Measurements from ENCODE around the gene R3HCC1L.
A peak's percentile ranks its signal among the peaks of the same experiment; 100 is the strongest.

R3HCC1L gene

GRCh38 chr10:98134431-98135221 is at the start of gene R3HCC1L:
Gene R3HCC1L (plus strand): TSS chr10:98134657. CDS start chr10:98208115, 73,458 bp downstream.
- peak; percentile 63 for DNase-seq (ENCODE audit: low read depth, low spot score)

GRCh38 chr10:98085238-98085637 is 49.2 kb upstream of the R3HCC1L start:
- no peak for DNase-seq (ENCODE audit: low read depth, low spot score)

- DNase-seq (ENCODE audit: low read depth, low spot score) = no peak
These were observed 47.4 kb upstream of the R3HCC1L start for GRCh38 chr10:98086837-98087708.

GRCh38 chr10:98088186-98088971 is 46.1 kb upstream of the R3HCC1L start:
- DNase-seq (ENCODE audit: low read depth, low spot score) = no peak

GRCh38 chr10:98090822-98091221 is 43.6 kb upstream of the R3HCC1L start:
- no peak for DNase-seq (ENCODE audit: low read depth, low spot score)

- no peak for DNase-seq (ENCODE audit: low read depth, low spot score)
These were observed 38.1 kb upstream of the R3HCC1L start for GRCh38 chr10:98096316-98096715.

GRCh38 chr10:98096731-98097130 is 37.7 kb upstream of the R3HCC1L start:
- no peak for DNase-seq (ENCODE audit: low read depth, low spot score)

- no peak for DNase-seq (ENCODE audit: low read depth, low spot score)
These were observed 37.3 kb upstream of the R3HCC1L start for GRCh38 chr10:98097175-98097574.

- DNase-seq (ENCODE audit: low read depth, low spot score) = no peak
These were observed 36.8 kb upstream of the R3HCC1L start for GRCh38 chr10:98097616-98098015.

GRCh38 chr10:98098247-98098646 is 36.2 kb upstream of the R3HCC1L start:
- no peak for DNase-seq (ENCODE audit: low read depth, low spot score)

GRCh38 chr10:98100476-98100875 is 34.0 kb upstream of the R3HCC1L start:
- no peak for DNase-seq (ENCODE audit: low read depth, low spot score)

GRCh38 chr10:98101366-98101765 is 33.1 kb upstream of the R3HCC1L start:
- no peak for DNase-seq (ENCODE audit: low read depth, low spot score)

- no peak for DNase-seq (ENCODE audit: low read depth, low spot score)
These were observed 30.3 kb upstream of the R3HCC1L start for GRCh38 chr10:98104125-98104524.

- no peak for DNase-seq (ENCODE audit: low read depth, low spot score)
These were observed 27.9 kb upstream of the R3HCC1L start for GRCh38 chr10:98106531-98106930.

GRCh38 chr10:98107644-98108430 is 26.6 kb upstream of the R3HCC1L start:
- no peak for DNase-seq (ENCODE audit: low read depth, low spot score)

GRCh38 chr10:98110356-98110755 is 24.1 kb upstream of the R3HCC1L start:
- no peak for DNase-seq (ENCODE audit: low read depth, low spot score)

GRCh38 chr10:98115031-98115787 is 19.2 kb upstream of the R3HCC1L start:
- DNase-seq (ENCODE audit: low read depth, low spot score) = no peak

- no peak for DNase-seq (ENCODE audit: low read depth, low spot score)
These were observed 14.6 kb upstream of the R3HCC1L start for GRCh38 chr10:98119891-98120290.

GRCh38 chr10:98125940-98126631 is 8.4 kb upstream of the R3HCC1L start:
- DNase-seq (ENCODE audit: low read depth, low spot score) = no peak

- DNase-seq (ENCODE audit: low read depth, low spot score) = no peak
These were observed 5.7 kb upstream of the R3HCC1L start for GRCh38 chr10:98128802-98129201.

Measured in smooth muscle cell of the brain vasculature (primary cell).